H1 (cell line): Measurements from ENCODE around the gene MAPK8IP1. TPM values are rescaled to one million over a fixed set of nuclear protein-coding genes. Genes with fewer than 3 reads are reported as not detected.

Experiments
- CTCF ChIA-PET: fragments of 300-600 bp; sonication (Branson Sonifier 250); formaldehyde crosslinking; loops from one replicate; lab custom pipeline; 2021; ENCODE audit not compliant: partially characterized antibody; lab: Charles Lee
- POLR2A ChIA-PET: fragments of 300-600 bp; sonication (Branson Sonifier 250); formaldehyde crosslinking; loops from one replicate; lab custom pipeline; 2021; ENCODE audit warnings: inconsistent platforms; ENCODE audit not compliant: partially characterized antibody; lab: Charles Lee
- DNase-seq, 2 experiments: peaks; one replicate each; pipeline versions ENCODE4 v3.0.0 to v3.0.0-alpha.2; 2010 to 2022; ENCODE audit warnings: low spot score in 2 of 2, low read depth in 1 of 2, mixed read lengths in 1 of 2
- FAIRE-seq: peaks from 2 replicates; lab custom pipeline; 2011; peaks lifted over from hg19 to GRCh38; lab: Jason Lieb, UNC
- H2AFZ ChIP-seq: 2 replicates; pipeline ENCODE4 v1.8.1; 2012; ENCODE audit warnings: low read length, inconsistent platforms
- H2AK5ac ChIP-seq: 2 replicates; pipeline ENCODE4 v1.6.1; 2013; ENCODE audit warnings: low read depth, low read length
- H2BK120ac ChIP-seq: replicated peaks from 2 replicates; pipeline ENCODE3; 2013; ENCODE audit warnings: low read depth, low read length, inconsistent platforms
- H2BK12ac ChIP-seq: 2 replicates; pipeline ENCODE4 v1.6.1; 2013; ENCODE audit warnings: low read depth, low read length
- H2BK15ac ChIP-seq: 2 replicates; pipeline ENCODE4 v1.6.1; 2013; ENCODE audit warnings: low read length
- H2BK20ac ChIP-seq: 2 replicates; pipeline ENCODE4 v1.6.1; 2013; ENCODE audit warnings: low read length
- H2BK5ac ChIP-seq: 2 replicates; pipeline ENCODE4 v1.6.1; 2013; ENCODE audit warnings: low read depth, low read length
- H3K14ac ChIP-seq: 2 replicates; pipeline ENCODE4 v1.6.1; 2013; ENCODE audit warnings: inconsistent platforms; ENCODE audit not compliant: insufficient read length
- H3K18ac ChIP-seq: 2 replicates; pipeline ENCODE4 v1.6.1; 2013; ENCODE audit warnings: low read length; ENCODE audit errors: extremely low read depth
- H3K23ac ChIP-seq: 2 replicates; pipeline ENCODE4 v1.6.1; 2013; ENCODE audit warnings: inconsistent platforms; ENCODE audit not compliant: insufficient read length
- H3K23me2 ChIP-seq: 2 replicates; pipeline ENCODE4 v1.6.1; 2013; ENCODE audit warnings: low read depth, low read length
- H3K27ac ChIP-seq: 2 replicates; pipeline ENCODE4 v1.6.1; 2011; ENCODE audit warnings: low read depth, low read length, inconsistent platforms
- H3K27me3 ChIP-seq, 4 experiments: replicated peaks in 1 of 4; 1 replicate in 1 of 4; 2 replicates in 3 of 4; pipeline versions ENCODE4 v1.6.1 to v1.8.1; 2011 to 2013; ENCODE audit warnings: low read length in 3 of 4, mild to moderate bottlenecking in 3 of 4, inconsistent platforms in 2 of 4, mixed read lengths in 2 of 4, moderate library complexity in 1 of 4; ENCODE audit not compliant: control insufficient read depth in 3 of 4, insufficient read depth in 3 of 4; ENCODE audit errors: extremely low read depth in 1 of 4
- H3K36me3 ChIP-seq, 4 experiments: 2 replicates each; pipeline versions ENCODE4 v1.6.1 to v1.8.1; 2011 to 2013; ENCODE audit warnings: mild to moderate bottlenecking in 4 of 4, low read length in 3 of 4, moderate library complexity in 2 of 4, control low read depth in 1 of 4, inconsistent platforms in 1 of 4; ENCODE audit not compliant: insufficient read depth in 4 of 4, control insufficient read depth in 2 of 4
- H3K4ac ChIP-seq: replicated peaks from 2 replicates; pipeline ENCODE3; 2013; ENCODE audit warnings: low read length, low read depth, mixed read lengths, inconsistent platforms; ENCODE audit not compliant: insufficient read length
- H3K4me1 ChIP-seq, 4 experiments: replicated peaks in 1 of 4; 1 replicate in 1 of 4; 2 replicates in 3 of 4; pipeline versions ENCODE4 v1.6.1 to v1.8.1; 2011 to 2013; ENCODE audit warnings: low read length in 3 of 4, inconsistent platforms in 2 of 4, mixed read lengths in 1 of 4; ENCODE audit not compliant: insufficient read depth in 4 of 4, control insufficient read depth in 3 of 4
- H3K4me2 ChIP-seq, 2 experiments: 2 replicates each; pipeline versions ENCODE4 v1.6.1 to v1.8.1; 2011 to 2013; ENCODE audit warnings: low read depth in 2 of 2, low read length in 2 of 2, control low read depth in 1 of 2, inconsistent platforms in 1 of 2, mild to moderate bottlenecking in 1 of 2; ENCODE audit not compliant: insufficient read depth in 1 of 2
- H3K4me3 ChIP-seq, 4 experiments: fragments of 200-600, 300-600 bp in 1 of 4; sonication (generic), shearing (Covaris generic), sonication (Bioruptor Twin) in 1 of 4; 2 replicates each; pipeline versions ENCODE4 v1.5.1 to v1.8.1; 2011 to 2016; ENCODE audit warnings: low read length in 4 of 4, low read depth in 3 of 4, control low read depth in 2 of 4, inconsistent platforms in 2 of 4, mild to moderate bottlenecking in 2 of 4, mixed read lengths in 1 of 4, moderate library complexity in 1 of 4; ENCODE audit not compliant: insufficient read depth in 2 of 4; ENCODE audit errors: extremely low read depth in 1 of 4
- H3K56ac ChIP-seq: replicated peaks from 2 replicates; pipeline ENCODE3; 2013; ENCODE audit warnings: low read depth, mild to moderate bottlenecking, mixed read lengths, low read length, inconsistent platforms; ENCODE audit not compliant: insufficient read length
- H3K79me1 ChIP-seq: 2 replicates; pipeline ENCODE4 v1.6.1; 2013; ENCODE audit warnings: low read depth, low read length, control low read depth
- H3K79me2 ChIP-seq, 2 experiments: 2 replicates each; pipeline versions ENCODE4 v1.6.1 to v1.8.1; 2012 to 2013; ENCODE audit warnings: low read length in 2 of 2, mild to moderate bottlenecking in 2 of 2, inconsistent platforms in 1 of 2; ENCODE audit not compliant: insufficient read depth in 2 of 2, control insufficient read depth in 1 of 2
- H3K9ac ChIP-seq, 4 experiments: replicated peaks in 1 of 4; 1 replicate in 1 of 4; 2 replicates in 3 of 4; pipeline versions ENCODE4 v1.6.1 to v1.8.1; 2011 to 2013; ENCODE audit warnings: low read depth in 3 of 4, low read length in 3 of 4, control low read depth in 2 of 4, mild to moderate bottlenecking in 2 of 4, moderate library complexity in 2 of 4, inconsistent platforms in 1 of 4; ENCODE audit errors: extremely low read depth in 1 of 4
- H3K9me3 ChIP-seq, 2 experiments: 2 replicates each; pipeline versions ENCODE4 v1.6.1 to v1.8.1; 2012 to 2013; ENCODE audit warnings: mild to moderate bottlenecking in 2 of 2, moderate library complexity in 2 of 2, control low read depth in 1 of 2, inconsistent platforms in 1 of 2, low read depth in 1 of 2, low read length in 1 of 2, mixed read lengths in 1 of 2; ENCODE audit not compliant: insufficient read depth in 2 of 2
- H4K20me1 ChIP-seq, 2 experiments: replicated peaks in 1 of 2; 2 replicates each; pipeline versions ENCODE3 to v1.8.1; 2011 to 2013; ENCODE audit warnings: inconsistent platforms in 2 of 2, low read length in 2 of 2, mild to moderate bottlenecking in 1 of 2; ENCODE audit not compliant: insufficient read depth in 2 of 2, control insufficient read depth in 1 of 2
- H4K5ac ChIP-seq: 2 replicates; pipeline ENCODE4 v1.6.1; 2013; ENCODE audit warnings: low read length, low read depth, mixed read lengths, inconsistent platforms; ENCODE audit not compliant: insufficient read length
- H4K8ac ChIP-seq: 2 replicates; pipeline ENCODE4 v1.8.0; 2013; ENCODE audit warnings: mild to moderate bottlenecking, moderate library complexity, low read length, inconsistent platforms; ENCODE audit not compliant: insufficient read depth; ENCODE audit errors: extremely low read depth
- H4K91ac ChIP-seq: replicated peaks from 2 replicates; pipeline ENCODE3; 2013; ENCODE audit warnings: low read length, mixed read lengths, inconsistent platforms; ENCODE audit not compliant: insufficient read length
- whole genome bisulfite sequencing, 2 experiments: shearing (Covaris generic) in 1 of 2; methylation state at CpG; one replicate each; pipeline versions ENCODE4 v1.1.6 to v1.1.7; 2013 to 2015; ENCODE audit warnings: low lambda C conversion rate in 2 of 2, mixed read lengths in 2 of 2, inconsistent platforms in 1 of 2, low coverage in 1 of 2, missing lambda C conversion rate in 1 of 2; ENCODE audit not compliant: insufficient replicate concordance in 2 of 2, insufficient coverage in 1 of 2, insufficient read length in 1 of 2; ENCODE audit errors: extremely low coverage in 1 of 2, missing lambda C conversion rate in 1 of 2; 5-methylcytosine and 5-hydroxymethylcytosine counted together
- polyA plus RNA-seq, 7 experiments: library from polyadenylated mRNA; depleted of rRNA in 3 of 7; stranded (reverse) in 5 of 7; unstranded in 2 of 7; fragments of >200 nt in 5 of 7; fragments of 200-250 nt in 2 of 7; gene quantifications; 1 replicate in 5 of 7; 2 replicates in 1 of 7; 4 replicates in 1 of 7; pipeline versions ENCODE4 v1.2.1 to v1.2.3, GENCODE V29; 2011 to 2013; ENCODE audit warnings: missing spikeins in 2 of 7, mixed read lengths in 2 of 7
- total RNA-seq: library from RNA; stranded (reverse); fragmentation: NEBNext Ultra II Directional; extraction: Animal tissue kit (Norgen Biotek cat#: 25700); gene quantifications from 2 replicates; pipeline ENCODE4 v1.2.1, GENCODE V29; 2021

MAPK8IP1 gene
- total and polyA plus RNA-seq, 2 of the 8 experiments (the other 6 are each of a cell fraction or from before 2014, with no cell fraction given) = 32.4 to 40.1 TPM

DNA sequence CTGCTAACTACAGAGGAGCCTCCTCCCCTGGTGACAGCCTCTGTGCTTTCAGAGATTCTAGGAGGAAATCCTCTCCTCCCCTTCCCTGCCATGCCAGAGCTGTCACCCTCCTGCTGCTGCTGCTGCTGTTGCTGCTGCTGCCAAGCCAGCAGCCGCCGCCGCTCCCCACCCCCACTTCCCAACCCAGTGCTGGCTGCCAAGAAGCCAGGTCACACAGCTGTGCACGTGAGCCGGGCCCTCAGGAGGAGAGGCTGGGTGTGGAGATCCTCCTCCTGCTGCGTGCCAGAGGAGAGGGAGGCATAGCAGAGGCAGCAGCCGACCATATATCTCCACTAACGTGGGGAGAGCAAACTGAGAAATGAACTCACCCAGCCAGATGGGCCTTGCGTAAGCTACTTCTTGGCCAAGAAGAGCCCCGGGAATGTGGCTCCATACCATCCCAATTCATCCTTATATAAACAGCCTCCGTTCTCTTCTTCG, 25.8 kb upstream of the MAPK8IP1 start:
- H2BK15ac ChIP-seq = no peak overlapping the region
- POLR2A ChIA-PET = interaction anchor here (0.7 to 4.7 kb wide), 3 partner anchors 10 to 435 kb away, joined by 3 to 17 read pairs (median 4); partner anchors contain the start of gene CRY2

More for the DNA sequence above, 25.8 kb upstream of the MAPK8IP1 start:
- no peak overlapping the region for H3K27ac ChIP-seq
- peaks cover 3 to 27% (median 9%) of the 10 kb centered on the region in 4 experiments; a peak in 5 of 8 replicates for H3K36me3 ChIP-seq
- H2AFZ ChIP-seq = no peak overlapping the region
- H2AK5ac ChIP-seq = no peak overlapping the region
- H3K23me2 ChIP-seq = no peaks in the 10 kb centered on the region
- peaks cover 12 to 25% (median 16%) of the 10 kb centered on the region in 4 experiments; a peak in 6 of 7 replicates for H3K4me1 ChIP-seq
- H2BK120ac ChIP-seq = no peak overlapping the region
- H3K27me3 ChIP-seq = no peaks in the 10 kb centered on the region
- H3K9ac ChIP-seq = no peak overlapping the region
- H2BK20ac ChIP-seq = 0 out of 2 replicates have a peak overlapping the region, but pooled peaks have one; percentile 26
- no peak overlapping the region for H3K4ac ChIP-seq
- no peak overlapping the region; the same call in 1 of the 2 replicates for H2BK5ac ChIP-seq
- no peaks in the 10 kb centered on the region for H3K9me3 ChIP-seq
- FAIRE-seq (no peak), DNase-seq (no peak)
- H3K4me2 ChIP-seq = no peak overlapping the region; a peak in 1 of 4 replicates
- H4K20me1 ChIP-seq = no peaks in the 10 kb centered on the region
- 60% methylated on average over 12 of the region's 12 CpGs; no CpG with 5 or more reads in 1 of the 2 experiments for WGBS, 2 experiments
- H4K5ac ChIP-seq = no peak overlapping the region
- H3K56ac ChIP-seq = no peak overlapping the region
- CTCF ChIA-PET = interaction anchor here (0.9 to 8.6 kb wide), 7 partner anchors 12 to 88 kb away, joined by 3 to 90 read pairs (median 4); no protein-coding TSS in a partner anchor
- no peak overlapping the region for H3K23ac ChIP-seq
- H3K79me1 ChIP-seq = no peaks in the 10 kb centered on the region
- no peak overlapping the region for H4K91ac ChIP-seq
- H3K18ac ChIP-seq = no peak overlapping the region; the same call in 1 of the 2 replicates
- no peaks in the 10 kb centered on the region for H3K79me2 ChIP-seq
- no peak overlapping the region for H3K14ac ChIP-seq
- no peak overlapping the region for H2BK12ac ChIP-seq
- no peak overlapping the region for H3K4me3 ChIP-seq
- H4K8ac ChIP-seq = no peak overlapping the region
